HepG2 (cell line): ENCODE measurements around the gene TBX3. TPM values are rescaled to one million over a fixed set of nuclear protein-coding genes. Genes with fewer than 3 reads are reported as not detected.

Source experiments
- GATAD1 ChIP-seq: IDR thresholded peaks from 2 replicates; pipeline ENCODE4 v1.6.1; 2016; ENCODE audit warnings: missing genetic modification reagents, missing compliant biosample characterization
- KDM1A ChIP-seq: IDR thresholded peaks from 2 replicates; pipeline ENCODE4 v1.6.1; 2016; ENCODE audit warnings: missing compliant biosample characterization
- NR1H2 ChIP-seq: sonication (generic); formaldehyde crosslinking; IDR thresholded peaks from 2 replicates; pipeline ENCODE4 v1.8.1; 2022; ENCODE audit warnings: low read depth, missing genetic modification reagents, borderline replicate concordance
- PLRG1 ChIP-seq: fragments of 450-650 bp; conservative IDR thresholded peaks from 2 replicates; pipeline ENCODE4 v1.6.1; 2016
- POLR2AphosphoS5 ChIP-seq: IDR thresholded peaks from 2 replicates; pipeline ENCODE4 v1.6.1; 2012; ENCODE audit warnings: low read depth, low read length
- RFX1 ChIP-seq: fragments of 450-650 bp; IDR thresholded peaks from 2 replicates; pipeline ENCODE4 v1.6.1; 2017
- RFX5 ChIP-seq: IDR thresholded peaks from 2 replicates; pipeline ENCODE4 v1.6.1; 2011; ENCODE audit warnings: low read depth, low read length, improper control_type of control experiment
- SMAD1 ChIP-seq: sonication (generic); formaldehyde crosslinking; IDR thresholded peaks from 2 replicates; pipeline ENCODE4 v1.4.0; 2020; ENCODE audit warnings: missing genetic modification reagents, low read depth, mild to moderate bottlenecking, borderline replicate concordance
- STAT6 ChIP-seq: sonication (generic); formaldehyde crosslinking; IDR thresholded peaks from 2 replicates; pipeline ENCODE4 v1.4.0; 2020; ENCODE audit warnings: missing genetic modification reagents, mild to moderate bottlenecking, borderline replicate concordance
- TFDP1 ChIP-seq: IDR thresholded peaks from 2 replicates; pipeline ENCODE4 v1.6.1; 2016; ENCODE audit warnings: missing compliant biosample characterization, missing genetic modification reagents, borderline replicate concordance
- ZKSCAN5 ChIP-seq: sonication (generic); formaldehyde crosslinking; IDR thresholded peaks from 2 replicates; pipeline ENCODE4 v1.5.1; 2020; ENCODE audit warnings: mild to moderate bottlenecking, missing genetic modification reagents
- ZNF18 ChIP-seq: sonication (generic); formaldehyde crosslinking; IDR thresholded peaks from 2 replicates; pipeline ENCODE4 v1.8.0; 2022; ENCODE audit warnings: mild to moderate bottlenecking, missing genetic modification reagents; ENCODE audit not compliant: insufficient replicate concordance
- ZNF232 ChIP-seq: sonication (generic); formaldehyde crosslinking; IDR thresholded peaks from 2 replicates; pipeline ENCODE4 v1.4.0; 2020; ENCODE audit warnings: missing genetic modification reagents, borderline replicate concordance
- ZNF30 ChIP-seq: sonication (generic); formaldehyde crosslinking; IDR thresholded peaks from 2 replicates; pipeline ENCODE4 v1.5.0; 2020; ENCODE audit warnings: mild to moderate bottlenecking, missing genetic modification reagents
- ZNF317 ChIP-seq: sonication (generic); formaldehyde crosslinking; IDR thresholded peaks from 2 replicates; pipeline ENCODE4 v1.5.0; 2020; ENCODE audit warnings: mild to moderate bottlenecking, missing genetic modification reagents
- ZNF530 ChIP-seq: sonication (generic); formaldehyde crosslinking; IDR thresholded peaks from 2 replicates; pipeline ENCODE4 v1.5.0; 2020; ENCODE audit warnings: low read depth, mild to moderate bottlenecking, missing genetic modification reagents
- ZNF614 ChIP-seq: IDR thresholded peaks from 2 replicates; pipeline ENCODE4 v1.6.1; 2018; ENCODE audit warnings: missing biosample characterization, missing genetic modification reagents, inconsistent platforms, borderline replicate concordance
- ZNF83 ChIP-seq: sonication (generic); formaldehyde crosslinking; IDR thresholded peaks from 2 replicates; pipeline ENCODE4 v1.4.0; 2020; ENCODE audit warnings: missing genetic modification reagents, mild to moderate bottlenecking, borderline replicate concordance
- ZUFSP ChIP-seq: sonication (generic); formaldehyde crosslinking; IDR thresholded peaks from 2 replicates; pipeline ENCODE4 v1.9.0; 2021; ENCODE audit warnings: missing genetic modification reagents, mild to moderate bottlenecking, borderline replicate concordance
- polyA plus RNA-seq, 8 experiments: library from polyadenylated mRNA; depleted of rRNA in 3 of 8; stranded (reverse) in 7 of 8; unstranded in 1 of 8; fragments of >200 nt; fragmentation: Illumina TruSeq in 4 of 8; extraction: Trizol in 4 of 8; gene quantifications; 2 replicates each; pipeline versions ENCODE4 v1.2.1 to v1.2.3, GENCODE V29; 2011 to 2016; ENCODE audit warnings: low read depth in 4 of 8, missing spikeins in 1 of 8, mixed read lengths in 1 of 8; ENCODE audit not compliant: insufficient read depth in 1 of 8
- total RNA-seq, 5 experiments: library from RNA; depleted of rRNA; stranded (reverse); fragments of >200 nt; fragmentation: Illumina TruSeq; extraction: Trizol; gene quantifications; 2 replicates each; pipeline ENCODE4 v1.2.3, GENCODE V29; 2016; ENCODE audit warnings: low read depth in 1 of 5

TBX3 gene
- total and polyA plus RNA-seq, 2 of the 13 experiments (the other 11 are each of a cell fraction or from before 2014, with no cell fraction given), result 27.1 to 42.4 TPM

GRCh38 chr12:114684098-114684869 lies at the start of gene TBX3 (continued):
- TF ChIP-seq ZUFSP (CRISPR knock-in tag), result no peak
- peak; percentile 82; the same call in 1 of the 2 replicates for TF ChIP-seq ZNF232
- TF ChIP-seq ZNF317 (CRISPR knock-in tag), result peak; percentile 83; the same call in 1 of the 2 replicates
- TF ChIP-seq ZNF30, result peak; percentile 55; the same call in 1 of the 2 replicates
- TF ChIP-seq RFX1, result no peak
- TF ChIP-seq TFDP1, result peak; percentile 41; the same call in 1 of the 2 replicates
- TF ChIP-seq ZKSCAN5 (CRISPR knock-in tag), result no peak
- peak; percentile 36; the same call in 1 of the 2 replicates for TF ChIP-seq KDM1A (CRISPR knock-in tag)
- TF ChIP-seq ZNF530, result no peak
- no peak; the same call in 1 of the 2 replicates for TF ChIP-seq ZNF614 (CRISPR knock-in tag)
- TF ChIP-seq NR1H2, result no peak
- peak; percentile 78 for TF ChIP-seq POLR2AphosphoS5
- TF ChIP-seq ZNF83, result peak; percentile 98; the same call in 1 of the 2 replicates
- 0 out of 2 replicates have a peak, but pooled peaks have one; percentile 22 for TF ChIP-seq SMAD1 (CRISPR knock-in tag)
- TF ChIP-seq STAT6, result peak; percentile 29; the same call in 1 of the 2 replicates
- no peak for TF ChIP-seq GATAD1 (CRISPR knock-in tag)
- peak; percentile 54 for TF ChIP-seq ZNF18
- TF ChIP-seq PLRG1, result no peak
- no peak for TF ChIP-seq RFX5
